Keratinocyte (primary cell): ENCODE data around the gene KIAA1217. TPM values are rescaled to one million over a fixed set of nuclear protein-coding genes. Genes with fewer than 3 reads are reported as not detected.

Source experiments
- DNase-seq: peaks from one replicate; pipeline ENCODE4 v3.0.0-alpha.2; 2011; ENCODE audit warnings: low read depth, missing footprints, low spot score
- FAIRE-seq: peaks from 2 replicates; lab custom pipeline; 2011; peaks lifted over from hg19 to GRCh38; lab: Jason Lieb, UNC
- H2AFZ ChIP-seq: 2 replicates; pipeline ENCODE4 v1.6.0; 2012; ENCODE audit warnings: low read length, control low read depth, inconsistent platforms; ENCODE audit not compliant: control insufficient read depth
- H3K27ac ChIP-seq: 2 replicates; pipeline ENCODE4 v1.5.1; 2011; ENCODE audit warnings: low read length; ENCODE audit not compliant: control insufficient read depth, insufficient read depth
- H3K27me3 ChIP-seq: 3 replicates; pipeline ENCODE4 v1.6.0; 2011; ENCODE audit warnings: low read length; ENCODE audit not compliant: control insufficient read depth, insufficient read depth; ENCODE audit errors: extremely low read depth
- H3K36me3 ChIP-seq, 2 experiments: 2 replicates in 1 of 2; 3 replicates in 1 of 2; pipeline ENCODE4 v1.5.1; 2011; ENCODE audit warnings: low read length in 2 of 2, mild to moderate bottlenecking in 1 of 2; ENCODE audit not compliant: control insufficient read depth in 2 of 2, insufficient read depth in 2 of 2; ENCODE audit errors: extremely low read depth in 1 of 2
- H3K4me1 ChIP-seq: 3 replicates; pipeline ENCODE4 v1.5.1; 2011; ENCODE audit warnings: low read length; ENCODE audit not compliant: control insufficient read depth, insufficient read depth; ENCODE audit errors: extremely low read depth
- H3K4me2 ChIP-seq: 3 replicates; pipeline ENCODE4 v1.6.0; 2011; ENCODE audit warnings: low read depth, low read length; ENCODE audit not compliant: control insufficient read depth, insufficient read depth; ENCODE audit errors: extremely low read depth
- H3K4me3 ChIP-seq, 3 experiments: fragments of 200-600 bp in 1 of 3; sonication (generic) in 1 of 3; 2 replicates in 2 of 3; 3 replicates in 1 of 3; pipeline ENCODE4 v1.5.1; 2011 to 2016; ENCODE audit warnings: low read length in 3 of 3, mild to moderate bottlenecking in 3 of 3, control low read depth in 2 of 3, inconsistent platforms in 1 of 3, low read depth in 1 of 3, mixed read lengths in 1 of 3, mixed run types in 1 of 3, moderate library complexity in 1 of 3; ENCODE audit not compliant: control insufficient read depth in 2 of 3, insufficient read depth in 2 of 3; ENCODE audit errors: extremely low read depth in 1 of 3
- H3K79me2 ChIP-seq: 2 replicates; pipeline ENCODE4 v1.6.0; 2012; ENCODE audit warnings: low read length; ENCODE audit not compliant: control insufficient read depth, insufficient read depth
- H3K9ac ChIP-seq: 3 replicates; pipeline ENCODE4 v1.6.0; 2011; ENCODE audit warnings: low read length; ENCODE audit not compliant: control insufficient read depth, insufficient read depth; ENCODE audit errors: extremely low read depth
- H3K9me1 ChIP-seq: 3 replicates; pipeline ENCODE4 v1.6.0; 2011; ENCODE audit warnings: low read length; ENCODE audit not compliant: control insufficient read depth, insufficient read depth; ENCODE audit errors: extremely low read depth
- H3K9me3 ChIP-seq: 2 replicates; pipeline ENCODE4 v1.5.1; 2012; ENCODE audit warnings: low read depth, low read length; ENCODE audit not compliant: control insufficient read depth
- H4K20me1 ChIP-seq: 3 replicates; pipeline ENCODE4 v1.6.0; 2011; ENCODE audit warnings: low read length; ENCODE audit not compliant: control insufficient read depth, insufficient read depth; ENCODE audit errors: extremely low read depth
- EZH2 ChIP-seq: IDR thresholded peaks from one replicate; pipeline ENCODE4 v1.6.1; 2012; ENCODE audit warnings: inconsistent platforms, mild to moderate bottlenecking, low read length, moderate library complexity
- dilution Hi-C: fragments of 300-500 bp; cut with MboI; formaldehyde crosslinking; loops from one replicate; pipeline ENCODE4 v1.7.0; 2020; ENCODE audit warnings: low sequenced_read_pairs; ENCODE audit not compliant: extremely low pct_ligation_motif_present
- polyA plus RNA-seq, 5 experiments: library from polyadenylated mRNA; depleted of rRNA in 3 of 5; stranded (reverse) in 3 of 5; stranded (forward) in 1 of 5; unstranded in 1 of 5; fragments of >200 nt; gene quantifications; 1 replicate in 1 of 5; 2 replicates in 3 of 5; 3 replicates in 1 of 5; pipeline versions ENCODE4 v1.2.1 to v1.2.3, GENCODE V29; 2011 to 2012; ENCODE audit warnings: missing spikeins in 2 of 5, low read depth in 1 of 5, low replicate concordance in 1 of 5
- TF ChIP-seq, protein P1 (sequence below), 3 experiments: IDR thresholded peaks in 1 of 3; conservative IDR thresholded peaks in 1 of 3; optimal IDR thresholded peaks in 1 of 3; 2 replicates in 2 of 3; 3 replicates in 1 of 3; pipeline versions ENCODE3 to v1.5.1; 2011; ENCODE audit warnings: low read length in 3 of 3, mild to moderate bottlenecking in 3 of 3, moderate library complexity in 2 of 3, control low read depth in 1 of 3, inconsistent platforms in 1 of 3; ENCODE audit not compliant: insufficient read depth in 2 of 3; ENCODE audit errors: extremely low read depth in 1 of 3

KIAA1217 gene
- polyA plus RNA-seq, 1 donor (not counting 4 experiments of a cell fraction or from before 2014, with no cell fraction given), result 10.4 TPM

DNA sequence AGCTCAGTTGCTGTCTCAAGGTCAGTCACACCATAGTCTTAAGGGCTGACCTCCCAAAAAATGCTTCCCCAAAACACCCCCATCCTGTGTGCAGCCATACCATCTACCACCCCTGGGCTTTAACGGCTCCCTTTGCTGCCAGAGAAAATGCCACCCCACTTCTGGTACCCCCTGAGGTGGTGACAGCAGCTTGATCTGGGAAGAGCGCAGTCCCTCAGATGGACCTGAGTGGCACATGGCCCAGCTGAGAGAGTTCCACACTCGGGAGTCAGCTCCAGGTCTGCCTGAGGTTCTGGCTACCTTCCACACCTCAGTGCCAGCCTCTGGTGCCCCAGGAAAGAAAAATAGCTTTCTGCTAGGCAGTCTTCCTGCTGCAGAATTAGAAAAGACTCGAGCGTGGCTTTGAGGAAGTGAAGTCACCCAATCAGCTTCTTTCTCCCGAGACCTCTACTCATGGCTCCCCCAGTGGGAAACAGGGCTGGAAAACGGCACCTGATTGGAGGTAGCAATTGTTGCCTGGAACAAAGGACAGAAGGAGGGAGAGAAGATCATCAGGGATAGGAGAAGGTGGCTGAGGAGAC, 363.0 kb downstream of the KIAA1217 start:
- no peaks in the 10 kb centered on the region for H3K79me2 ChIP-seq
- H3K9me3 ChIP-seq, result no peaks in the 10 kb centered on the region
- DNase-seq (no peak), FAIRE-seq (no peak)
- no peak overlapping the region for H3K27ac ChIP-seq
- no peak overlapping the region for H3K9ac ChIP-seq
- H3K4me2 ChIP-seq, result no peak overlapping the region
- no peaks in the 10 kb centered on the region for H3K36me3 ChIP-seq
- TF ChIP-seq EZH2, result no peak
- TF ChIP-seq, protein P1, sequence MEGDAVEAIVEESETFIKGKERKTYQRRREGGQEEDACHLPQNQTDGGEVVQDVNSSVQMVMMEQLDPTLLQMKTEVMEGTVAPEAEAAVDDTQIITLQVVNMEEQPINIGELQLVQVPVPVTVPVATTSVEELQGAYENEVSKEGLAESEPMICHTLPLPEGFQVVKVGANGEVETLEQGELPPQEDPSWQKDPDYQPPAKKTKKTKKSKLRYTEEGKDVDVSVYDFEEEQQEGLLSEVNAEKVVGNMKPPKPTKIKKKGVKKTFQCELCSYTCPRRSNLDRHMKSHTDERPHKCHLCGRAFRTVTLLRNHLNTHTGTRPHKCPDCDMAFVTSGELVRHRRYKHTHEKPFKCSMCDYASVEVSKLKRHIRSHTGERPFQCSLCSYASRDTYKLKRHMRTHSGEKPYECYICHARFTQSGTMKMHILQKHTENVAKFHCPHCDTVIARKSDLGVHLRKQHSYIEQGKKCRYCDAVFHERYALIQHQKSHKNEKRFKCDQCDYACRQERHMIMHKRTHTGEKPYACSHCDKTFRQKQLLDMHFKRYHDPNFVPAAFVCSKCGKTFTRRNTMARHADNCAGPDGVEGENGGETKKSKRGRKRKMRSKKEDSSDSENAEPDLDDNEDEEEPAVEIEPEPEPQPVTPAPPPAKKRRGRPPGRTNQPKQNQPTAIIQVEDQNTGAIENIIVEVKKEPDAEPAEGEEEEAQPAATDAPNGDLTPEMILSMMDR (optimal IDR thresholded peaks at IDR 0.05 in 1 of 3, IDR thresholded peaks at IDR 0.05 in 1 of 3, conservative IDR thresholded peaks at IDR 0.05 in 1 of 3; ENCODE audit: extremely low read depth in 1 of 3, insufficient read depth in 2 of 3, low read length in 3 of 3), result no peak
- dilution Hi-C loops, result no loop called here
- H3K9me1 ChIP-seq, result no peaks in the 10 kb centered on the region
- no peak overlapping the region for H3K4me3 ChIP-seq
- no peaks in the 10 kb centered on the region for H4K20me1 ChIP-seq
- no peak overlapping the region for H2AFZ ChIP-seq
- no peaks in the 10 kb centered on the region for H3K4me1 ChIP-seq
- peaks cover 3% of the 10 kb centered on the region for H3K27me3 ChIP-seq

DNA sequence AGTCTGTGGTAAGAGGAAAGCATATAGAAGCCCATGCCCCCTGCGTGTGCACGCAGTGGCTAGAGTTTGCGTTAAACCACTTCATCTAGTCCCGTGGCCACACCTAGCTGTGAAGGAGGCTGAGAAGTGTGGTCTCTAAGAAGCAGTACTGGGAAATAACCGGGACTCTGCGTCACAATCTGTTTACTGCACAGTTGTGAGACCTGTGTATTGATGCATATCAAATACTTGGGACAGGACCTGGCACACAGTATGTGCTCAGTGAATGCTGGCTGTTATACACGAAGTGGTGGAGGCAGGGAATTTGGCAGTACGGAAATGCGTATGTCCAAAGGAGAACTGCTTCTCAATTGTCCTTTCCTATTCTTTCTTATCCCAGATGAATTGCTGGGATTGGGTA, 365.2 kb downstream of the KIAA1217 start:
- no peaks in the 10 kb centered on the region for H3K4me1 ChIP-seq
- no peak overlapping the region for H3K9ac ChIP-seq
- no peak overlapping the region for H3K27ac ChIP-seq
- peaks cover 3% of the 10 kb centered on the region for H3K27me3 ChIP-seq
- DNase-seq (no peak), FAIRE-seq (no peak)
- no peak overlapping the region for H3K4me3 ChIP-seq
- H3K9me1 ChIP-seq, result no peaks in the 10 kb centered on the region
- H3K79me2 ChIP-seq, result no peaks in the 10 kb centered on the region
- no peak overlapping the region for H2AFZ ChIP-seq
- dilution Hi-C loops, result no loop called here
- no peaks in the 10 kb centered on the region for H4K20me1 ChIP-seq
- no peaks in the 10 kb centered on the region for H3K9me3 ChIP-seq
- TF ChIP-seq EZH2, result no peak
- TF ChIP-seq, protein P1 (optimal IDR thresholded peaks at IDR 0.05 in 1 of 3, IDR thresholded peaks at IDR 0.05 in 1 of 3, conservative IDR thresholded peaks at IDR 0.05 in 1 of 3; ENCODE audit: extremely low read depth in 1 of 3, insufficient read depth in 2 of 3, low read length in 3 of 3), result no peak
- H3K36me3 ChIP-seq, result no peaks in the 10 kb centered on the region
- no peak overlapping the region for H3K4me2 ChIP-seq
